Activated CD4-positive, alpha-beta T cell treated with anti-CD3 and anti-CD28 coated beads for 36 hours (primary cell): Measurements from ENCODE around the gene PLOD3. TPM values are rescaled to one million over a fixed set of nuclear protein-coding genes. Genes with fewer than 3 reads are reported as not detected.

Source experiments
- microRNA-seq: library from miRNA; unstranded; fragments of <30 nt; microRNA quantifications from one replicate; pipeline ENCODE4 v1.2.0, GENCODE V29; 2021; ENCODE audit warnings: borderline replicate concordance
- total RNA-seq, 2 experiments: library from RNA; stranded (reverse); gene quantifications; one replicate each; pipeline ENCODE4 v1.2.3, GENCODE V29; 2021

PLOD3 gene
- total RNA-seq, 2 experiments from 2014 or later: 30.7 to 35.9 TPM

Small RNAs within 50 kb of the gene (microRNA-seq; reads per million reads assigned to microRNA genes)
- gene MIR4653: not detected

Other genes starting within 250 kb of the PLOD3 start
- gene MUC12, start 248.0 kb downstream of the PLOD3 start, total RNA-seq: under 1 TPM in 1 of 2 experiments, not detected in 1; 0.34 TPM
- gene MUC17, start 197.5 kb downstream of the PLOD3 start, total RNA-seq: not detected
- 10 to 100 TPM; 35.3 to 40.8 TPM for gene TRIM56, start 132.1 kb downstream of the PLOD3 start, total RNA-seq
- under 1 TPM; 0.05 to 0.07 TPM for gene SERPINE1, start 90.5 kb downstream of the PLOD3 start, total RNA-seq
- 10 to 100 TPM; 33.7 to 43.0 TPM for gene AP1S1, start 63.1 kb downstream of the PLOD3 start, total RNA-seq
- gene VGF, start 52.0 kb downstream of the PLOD3 start, total RNA-seq: under 1 TPM; 0.09 to 0.11 TPM
- not detected for gene NAT16, start 37.3 kb downstream of the PLOD3 start, total RNA-seq
- gene MOGAT3, start 16.5 kb downstream of the PLOD3 start, total RNA-seq: not detected
- gene ZNHIT1, start 584 bp upstream of the PLOD3 start, total RNA-seq: 10 to 100 TPM; 44.2 TPM
- 10 to 100 TPM; 16.4 to 17.2 TPM for gene CLDN15, start 20.2 kb upstream of the PLOD3 start, total RNA-seq
- gene FIS1, start 27.5 kb upstream of the PLOD3 start, total RNA-seq: 10 to 100 TPM; 70.5 to 92.6 TPM
- 1 to 10 TPM; 6.0 to 6.7 TPM for gene IFT22, start 104.2 kb upstream of the PLOD3 start, total RNA-seq
- not detected for gene COL26A1, start 145.3 kb upstream of the PLOD3 start, total RNA-seq